HFFc6 (cell line): Measurements from ENCODE around the gene UBE2L3. TPM values are rescaled to one million over a fixed set of nuclear protein-coding genes. Genes with fewer than 3 reads are reported as not detected.
"Not testable (repeated sequence)": the region's sequence is repeated elsewhere in the genome, so short reads cannot be mapped to it uniquely, and the experiment has no call there.

Experiments used
- DNase-seq: peaks from one replicate; pipeline ENCODE4 v3.0.0-alpha.2; 2018
- H3K27ac Mint-ChIP-seq: 2 replicates; pipeline ENCODE4 v1.8.0; 2020; ENCODE audit warnings: mild to moderate bottlenecking, mixed read lengths
- H3K27me3 Mint-ChIP-seq: 2 replicates; pipeline ENCODE4 v1.8.0; 2021; ENCODE audit warnings: mild to moderate bottlenecking, moderate library complexity, mixed read lengths; ENCODE audit not compliant: insufficient read depth
- H3K36me3 Mint-ChIP-seq: 2 replicates; pipeline ENCODE4 v1.8.0; 2021; ENCODE audit warnings: low read depth, mixed read lengths
- H3K4me1 Mint-ChIP-seq: 2 replicates; pipeline ENCODE4 v1.8.0; 2020; ENCODE audit warnings: low read depth, mixed read lengths
- H3K4me3 Mint-ChIP-seq: 2 replicates; pipeline ENCODE4 v1.8.0; 2020; ENCODE audit warnings: mild to moderate bottlenecking, moderate library complexity, mixed read lengths
- H3K9me3 Mint-ChIP-seq: 2 replicates; pipeline ENCODE4 v1.8.0; 2020; ENCODE audit warnings: mild to moderate bottlenecking, mixed read lengths
- total RNA-seq, 6 experiments: library from RNA; stranded (reverse); fragmentation: NEBNext Ultra II Directional; extraction: Animal tissue kit (Norgen Biotek cat#: 25700); gene quantifications; 2 replicates in 1 of 6; 3 replicates in 5 of 6; pipeline ENCODE4 v1.2.3, GENCODE V29; 2021
- TF ChIP-seq, protein P1 (sequence below): fragments of 200-600 bp; sonication (generic); IDR thresholded peaks from 2 replicates; pipeline ENCODE4 v1.5.0; 2021; ENCODE audit warnings: antibody characterized with exemption, mild to moderate bottlenecking

Gene UBE2L3
- total RNA-seq, 6 experiments from 2014 or later: 82.7 to 93.3 (median 88.7) TPM

DNA sequence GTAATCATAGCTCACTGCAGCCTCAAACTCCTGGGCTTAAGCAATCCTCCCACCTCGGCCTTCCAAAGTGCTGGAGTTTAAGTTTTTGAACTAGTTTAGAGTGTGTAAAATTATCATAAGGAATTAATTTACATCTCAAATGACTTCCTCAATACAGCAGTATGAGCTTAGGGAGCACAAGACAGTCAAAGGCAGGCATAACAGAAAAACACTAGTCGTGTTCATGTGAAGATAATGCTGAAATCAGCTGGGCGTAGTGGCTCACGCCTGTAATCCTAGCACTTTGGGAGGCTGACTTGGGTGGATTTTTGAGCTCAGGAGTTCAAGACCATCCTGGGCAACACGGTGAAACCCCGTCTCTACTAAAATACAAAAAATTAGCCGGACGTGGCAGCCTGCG is 36.5 kb downstream of the UBE2L3 start:
- peaks cover 24% of the 10 kb centered on the region for H3K4me1 Mint-ChIP-seq
- H3K36me3 Mint-ChIP-seq: peaks cover 15% of the 10 kb centered on the region
- H3K27me3 Mint-ChIP-seq: no peaks in the 10 kb centered on the region; the same call in none of the 2 replicates
- TF ChIP-seq, protein P1, sequence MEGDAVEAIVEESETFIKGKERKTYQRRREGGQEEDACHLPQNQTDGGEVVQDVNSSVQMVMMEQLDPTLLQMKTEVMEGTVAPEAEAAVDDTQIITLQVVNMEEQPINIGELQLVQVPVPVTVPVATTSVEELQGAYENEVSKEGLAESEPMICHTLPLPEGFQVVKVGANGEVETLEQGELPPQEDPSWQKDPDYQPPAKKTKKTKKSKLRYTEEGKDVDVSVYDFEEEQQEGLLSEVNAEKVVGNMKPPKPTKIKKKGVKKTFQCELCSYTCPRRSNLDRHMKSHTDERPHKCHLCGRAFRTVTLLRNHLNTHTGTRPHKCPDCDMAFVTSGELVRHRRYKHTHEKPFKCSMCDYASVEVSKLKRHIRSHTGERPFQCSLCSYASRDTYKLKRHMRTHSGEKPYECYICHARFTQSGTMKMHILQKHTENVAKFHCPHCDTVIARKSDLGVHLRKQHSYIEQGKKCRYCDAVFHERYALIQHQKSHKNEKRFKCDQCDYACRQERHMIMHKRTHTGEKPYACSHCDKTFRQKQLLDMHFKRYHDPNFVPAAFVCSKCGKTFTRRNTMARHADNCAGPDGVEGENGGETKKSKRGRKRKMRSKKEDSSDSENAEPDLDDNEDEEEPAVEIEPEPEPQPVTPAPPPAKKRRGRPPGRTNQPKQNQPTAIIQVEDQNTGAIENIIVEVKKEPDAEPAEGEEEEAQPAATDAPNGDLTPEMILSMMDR: no peak
- no peak for DNase-seq
- H3K9me3 Mint-ChIP-seq: no peaks in the 10 kb centered on the region
- H3K4me3 Mint-ChIP-seq: no peak overlapping the region
- H3K27ac Mint-ChIP-seq: no peak overlapping the region; the same call in 1 of the 2 replicates

DNA sequence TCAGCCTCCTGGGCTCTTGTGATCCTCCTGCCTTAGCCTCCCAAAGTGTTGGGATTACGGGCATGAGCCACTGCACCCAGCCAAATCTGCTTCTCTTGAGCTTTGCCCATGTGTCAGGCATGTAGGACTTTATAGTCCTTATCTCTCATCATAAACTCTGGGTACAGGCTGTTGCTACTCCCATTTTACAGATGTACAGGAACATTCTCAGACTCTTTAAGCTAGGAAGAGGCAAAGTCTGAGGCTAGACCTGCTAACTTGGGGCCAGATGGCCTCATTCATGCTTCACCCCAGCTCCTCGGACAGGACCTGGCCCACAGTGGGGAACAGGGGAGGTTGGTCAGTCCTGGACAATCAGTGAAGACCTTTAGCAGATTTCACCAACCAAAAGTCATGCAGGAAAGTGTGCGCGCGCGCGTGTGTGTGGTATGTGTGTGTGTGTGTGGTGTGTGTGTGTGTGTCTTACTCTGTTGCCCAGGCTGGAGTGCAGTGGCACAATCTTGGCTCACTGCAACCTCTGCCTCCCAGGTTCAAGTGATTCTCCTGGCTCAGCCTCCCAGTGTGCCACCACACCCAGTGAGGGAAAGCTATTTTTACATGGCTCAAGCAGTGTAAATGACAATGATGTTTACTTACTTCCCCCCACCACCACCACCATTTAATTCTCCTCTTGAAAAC is 38.5 kb downstream of the UBE2L3 start:
- Mint-ChIP-seq H3K27ac (no peak overlapping the region), H3K27me3 (no peaks in the 10 kb centered on the region; the same call in none of the 2 replicates), H3K4me1 (peaks cover 15% of the 10 kb centered on the region), H3K9me3 (no peaks in the 10 kb centered on the region), H3K36me3 (peaks cover 7% of the 10 kb centered on the region), H3K4me3 (no peak overlapping the region)
- no peak for DNase-seq
- TF ChIP-seq, protein P1: no peak

DNA sequence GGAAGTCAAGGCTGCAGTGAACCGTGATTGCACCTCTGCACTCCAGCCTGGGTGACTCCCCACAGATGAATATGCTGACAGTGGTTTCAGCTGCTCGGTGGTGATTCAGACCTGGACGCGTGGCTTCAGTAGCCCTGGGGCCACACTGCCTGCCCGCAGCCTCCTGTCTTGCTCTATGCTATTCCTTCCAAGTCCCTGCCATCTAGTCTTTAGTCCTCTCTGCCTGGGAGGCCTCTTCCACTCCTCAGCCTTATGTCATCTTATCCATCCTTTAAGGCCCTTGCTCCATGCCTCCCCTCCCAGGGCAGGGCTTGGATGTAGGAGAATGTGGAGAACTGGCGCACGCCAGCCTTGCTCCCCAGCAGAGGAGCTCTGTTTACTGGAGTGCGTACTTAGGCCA is 39.3 kb downstream of the UBE2L3 start:
- no peak overlapping the region for H3K27ac Mint-ChIP-seq
- no peaks in the 10 kb centered on the region; the same call in none of the 2 replicates for H3K27me3 Mint-ChIP-seq

DNA sequence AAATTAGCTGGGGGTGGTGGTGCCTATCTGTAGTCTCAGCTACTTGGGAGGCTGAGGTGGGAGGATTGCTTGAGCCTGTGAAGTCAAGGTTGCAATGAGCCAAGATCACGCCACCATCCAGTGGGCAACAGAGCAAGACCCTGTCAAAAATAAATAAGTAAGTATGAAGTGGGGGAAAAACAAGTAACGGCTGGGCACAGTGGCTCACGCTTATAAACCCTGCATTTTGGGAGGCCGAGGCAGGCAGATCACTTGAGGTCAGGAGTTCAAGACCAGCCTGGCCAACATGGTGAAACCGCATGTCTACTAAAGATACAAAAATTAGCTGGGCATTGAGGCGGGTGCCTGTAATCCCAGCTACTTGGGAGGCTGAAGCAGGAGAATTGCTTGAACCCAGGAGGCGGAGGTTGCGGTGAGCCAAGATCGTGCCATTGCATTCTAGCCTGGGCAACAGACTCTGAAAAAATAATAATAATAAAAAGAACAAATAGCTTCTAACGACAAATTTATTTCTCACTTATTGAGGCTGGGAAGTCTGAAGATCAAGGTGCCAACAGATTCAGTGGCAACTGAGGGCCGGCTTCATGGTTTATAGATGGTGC is 42.1 kb downstream of the UBE2L3 start:
- H3K27ac Mint-ChIP-seq, H3K27me3 Mint-ChIP-seq, H3K9me3 Mint-ChIP-seq, DNase-seq, H3K4me3 Mint-ChIP-seq: not testable (repeated sequence)
- Mint-ChIP-seq H3K36me3 (peaks cover 20% of the 10 kb centered on the region), H3K4me1 (peaks cover 15% of the 10 kb centered on the region)

More for the DNA sequence above, 39.3 kb downstream of the UBE2L3 start:
- Mint-ChIP-seq H3K9me3 (no peaks in the 10 kb centered on the region), H3K4me3 (no peak overlapping the region), H3K36me3 (peaks cover 10% of the 10 kb centered on the region), H3K4me1 (peaks cover 15% of the 10 kb centered on the region)
- TF ChIP-seq, protein P1: no peak
- no peak for DNase-seq

DNA sequence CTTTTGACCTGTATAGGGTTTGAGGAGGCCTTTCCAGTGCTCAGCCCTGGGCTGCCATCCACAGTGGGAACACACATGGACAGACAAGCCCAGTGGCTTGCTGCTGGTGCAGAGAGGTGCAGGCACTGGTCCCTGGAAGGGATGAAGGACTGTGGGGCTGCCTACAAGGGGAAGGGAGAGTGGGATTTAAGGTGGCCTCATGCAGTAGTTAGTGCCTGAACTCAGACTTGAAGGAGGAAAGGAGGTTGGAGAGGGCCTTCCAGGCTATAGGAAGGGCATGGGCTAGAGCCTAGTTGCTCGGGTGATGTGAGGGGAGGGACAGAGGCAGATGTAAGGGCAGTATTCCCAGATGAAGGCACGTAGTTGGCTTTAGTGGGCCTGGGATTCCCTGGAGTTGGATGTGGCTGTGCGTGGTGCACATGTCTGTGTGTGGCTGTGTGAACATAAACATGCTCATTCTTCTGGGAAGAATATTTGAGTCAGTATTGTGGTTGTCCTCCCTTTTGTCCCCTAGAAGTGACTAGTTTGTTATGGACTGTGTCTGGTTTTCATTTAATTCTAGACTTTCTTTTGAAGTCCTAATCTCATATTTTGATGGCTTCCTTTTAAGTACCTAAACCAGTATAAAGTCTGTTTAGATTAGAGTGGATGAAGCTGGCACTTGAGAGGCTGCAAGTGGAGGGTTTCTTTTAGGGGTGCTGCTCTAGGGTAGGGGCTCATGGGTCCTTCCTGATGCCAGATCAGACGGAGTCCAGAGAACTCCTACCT is 43.9 kb downstream of the UBE2L3 start:
- no peak for DNase-seq
- TF ChIP-seq, protein P1: no peak
- Mint-ChIP-seq H3K27ac (peak overlapping the region; percentile 12), H3K9me3 (no peaks in the 10 kb centered on the region), H3K4me1 (peaks cover 15% of the 10 kb centered on the region), H3K27me3 (no peaks in the 10 kb centered on the region; the same call in 1 of the 2 replicates), H3K4me3 (no peak overlapping the region), H3K36me3 (peaks cover 28% of the 10 kb centered on the region)
